OCI-LY1 (cell line): Measurements from ENCODE around the gene CENPX.

Experiments
- CTCF ChIP-seq: fragments of 200-600 bp; sonication (generic), shearing (Covaris generic); IDR thresholded peaks from 2 replicates; pipeline ENCODE4 v1.5.1; 2017; ENCODE audit warnings: mild to moderate bottlenecking, antibody characterized with exemption, low read length, moderate library complexity, mixed read lengths
- EZH2 ChIP-seq: fragments of 200-600 bp; sonication (generic), shearing (Covaris generic); IDR thresholded peaks from 2 replicates; pipeline ENCODE4 v1.8.0; 2017; ENCODE audit warnings: borderline replicate concordance, mixed run types, mild to moderate bottlenecking, antibody characterized with exemption, low read length, moderate library complexity, mixed read lengths

- TF ChIP-seq CTCF (no peak), EZH2 (no peak)
Observed at GRCh38 chr17:82047914-82048570, 25.4 kb upstream of the CENPX start.
